Common myeloid progenitor, CD34-positive (primary cell): ENCODE measurements around the gene SLC45A2.

Source experiments
- CTCF ChIA-PET: fragments of 350-600 bp; sonication (Branson Sonifier 250); formaldehyde crosslinking; loops from one replicate; lab custom pipeline; 2021; ENCODE audit warnings: antibody characterized with exemption; lab: Charles Lee
- POLR2A ChIA-PET: fragments of 350-600 bp; sonication (Branson Sonifier 250); formaldehyde crosslinking; loops from one replicate; lab custom pipeline; 2021; ENCODE audit warnings: antibody characterized with exemption; lab: Charles Lee
- DNase-seq, 3 donors: peaks; one replicate each; pipeline versions ENCODE4 v3.0.0 to v3.0.0-alpha.2; 2013
- H3K27ac ChIP-seq, 2 experiments: 1 replicate in 1 of 2; 2 replicates in 1 of 2; pipeline ENCODE4 v1.7.0; 2013; ENCODE audit warnings: inconsistent platforms in 2 of 2, low read length in 2 of 2, mild to moderate bottlenecking in 2 of 2, low read depth in 1 of 2, moderate library complexity in 1 of 2; ENCODE audit not compliant: severe bottlenecking in 2 of 2, insufficient read depth in 1 of 2, poor library complexity in 1 of 2
- H3K27me3 ChIP-seq, 5 experiments: replicated peaks in 2 of 5; 1 replicate in 3 of 5; 2 replicates in 2 of 5; pipeline versions ENCODE4 v1.6.1 to v1.7.0; 2013; ENCODE audit warnings: low read length in 4 of 5, mild to moderate bottlenecking in 2 of 5, moderate library complexity in 2 of 5, inconsistent platforms in 1 of 5; ENCODE audit not compliant: insufficient read depth in 5 of 5, control insufficient read depth in 4 of 5
- H3K36me3 ChIP-seq, 4 experiments: 1 replicate in 2 of 4; 2 replicates in 2 of 4; pipeline versions ENCODE4 v1.6.1 to v1.7.0; 2013; ENCODE audit warnings: low read length in 3 of 4, control low read depth in 1 of 4, mild to moderate bottlenecking in 1 of 4; ENCODE audit not compliant: control insufficient read depth in 4 of 4, insufficient read depth in 4 of 4
- H3K4me1 ChIP-seq, 4 experiments: 1 replicate in 3 of 4; 2 replicates in 1 of 4; pipeline versions ENCODE4 v1.6.1 to v1.7.1; 2013; ENCODE audit warnings: low read length in 3 of 4, mild to moderate bottlenecking in 3 of 4, control low read depth in 1 of 4, inconsistent platforms in 1 of 4, moderate library complexity in 1 of 4; ENCODE audit not compliant: control insufficient read depth in 4 of 4, insufficient read depth in 4 of 4; ENCODE audit errors: control extremely low read depth in 1 of 4
- H3K4me3 ChIP-seq, 7 experiments: 1 replicate in 4 of 7; 2 replicates in 3 of 7; pipeline versions ENCODE4 v1.5.1 to v1.7.0; 2013; ENCODE audit warnings: mild to moderate bottlenecking in 7 of 7, low read length in 6 of 7, moderate library complexity in 6 of 7, inconsistent platforms in 2 of 7, low read depth in 2 of 7, control low read depth in 1 of 7; ENCODE audit not compliant: insufficient read depth in 4 of 7, control insufficient read depth in 1 of 7; ENCODE audit errors: extremely low read depth in 1 of 7
- H3K9me3 ChIP-seq, 5 experiments: 1 replicate in 4 of 5; 2 replicates in 1 of 5; pipeline versions ENCODE4 v1.6.1 to v1.7.1; 2013; ENCODE audit warnings: low read length in 4 of 5, mild to moderate bottlenecking in 2 of 5, inconsistent platforms in 1 of 5, low read depth in 1 of 5, moderate library complexity in 1 of 5; ENCODE audit not compliant: control insufficient read depth in 4 of 5, insufficient read depth in 2 of 5; ENCODE audit errors: control extremely low read depth in 1 of 5
- WGBS: methylation state at CpG from one replicate; pipeline ENCODE4 v1.1.5; 2013; ENCODE audit not compliant: insufficient coverage; 5-methylcytosine and 5-hydroxymethylcytosine counted together

SLC45A2 gene

DNA sequence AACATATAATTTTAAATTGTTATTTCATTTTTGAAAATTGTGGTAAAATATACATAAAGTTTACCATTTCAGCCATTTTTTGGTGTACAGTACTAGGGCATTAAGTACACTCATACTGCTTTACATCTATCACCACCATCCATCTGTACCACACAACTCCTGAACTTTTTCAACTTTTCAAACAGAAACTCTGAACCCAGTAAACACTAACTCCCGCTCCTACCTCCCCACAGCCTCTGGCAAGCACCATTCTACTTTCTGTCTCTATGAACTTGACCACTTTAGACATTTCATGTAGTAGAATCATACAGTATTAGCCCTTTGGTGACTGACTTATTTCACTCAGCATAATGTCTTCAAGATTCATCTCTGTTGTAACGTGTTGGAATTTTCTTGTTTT, 8.4 kb upstream of the SLC45A2 start:
- peaks cover 0 to 4% (median 0%) of the 10 kb centered on the region in 5 experiments for H3K9me3 ChIP-seq
- H3K36me3 ChIP-seq: peaks cover 6 to 24% (median 17%) of the 10 kb centered on the region in 4 experiments
- no peak for DNase-seq
- peaks cover 0 to 14% (median 5%) of the 10 kb centered on the region in 4 experiments for H3K4me1 ChIP-seq
- WGBS: no CpG with 5 or more reads among the region's 2 CpGs
- H3K27me3 ChIP-seq: no peaks in the 10 kb centered on the region
- POLR2A ChIA-PET: no interaction called here
- CTCF ChIA-PET: no interaction called here
- no peak overlapping the region for H3K27ac ChIP-seq
- no peak overlapping the region for H3K4me3 ChIP-seq

DNA sequence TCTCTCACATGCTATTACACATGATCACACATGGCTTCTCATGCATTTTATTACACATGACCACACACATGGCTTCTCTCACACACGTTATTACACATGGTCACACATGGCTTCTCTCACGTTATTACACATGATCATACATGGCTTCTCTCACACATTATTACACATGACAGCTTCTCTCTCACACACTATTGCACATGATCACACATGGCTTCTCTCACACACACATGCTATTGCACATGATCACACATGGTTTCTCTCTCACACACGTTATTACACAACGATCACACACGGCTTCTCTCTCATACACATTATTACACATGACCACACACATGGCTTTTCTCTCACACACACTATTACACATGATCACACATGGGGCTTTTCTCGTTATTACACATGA, 954 bp upstream of the SLC45A2 start:
- no peak for DNase-seq
- Histone ChIP-seq H3K27me3 (no peaks in the 10 kb centered on the region), H3K4me1 (no peaks in the 10 kb centered on the region), H3K27ac (no peak overlapping the region), H3K4me3 (no peak overlapping the region), H3K9me3 (peaks cover 0 to 4% (median 0%) of the 10 kb centered on the region in 5 experiments), H3K36me3 (peaks cover 12 to 28% (median 21%) of the 10 kb centered on the region in 4 experiments)
- POLR2A ChIA-PET: no interaction called here
- CTCF ChIA-PET: interaction anchor here (1.4 kb wide), 1 partner anchor 12 kb away, joined by 4 read pairs; no protein-coding TSS in a partner anchor
- WGBS: 97% methylated on average over 6 of the region's 6 CpGs

DNA sequence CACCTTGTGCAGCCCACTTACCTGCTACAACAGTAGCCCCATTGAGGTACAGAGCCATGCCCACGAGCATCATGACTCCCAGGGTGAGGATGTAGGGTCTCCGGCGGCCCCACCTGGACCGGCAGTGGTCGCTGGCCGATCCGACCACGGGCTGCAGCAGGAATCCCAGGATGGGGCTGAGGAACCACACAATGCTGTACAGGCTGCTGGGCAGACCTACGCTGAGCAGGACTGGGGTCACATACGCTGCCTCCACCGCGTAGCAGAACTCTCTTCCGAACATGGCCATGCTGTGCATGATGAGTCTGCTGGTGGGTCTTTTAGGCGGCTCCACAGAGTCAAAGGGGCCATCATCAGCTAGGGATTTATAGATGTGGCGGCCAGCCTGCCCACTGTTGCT, 315 bp downstream of the SLC45A2 start:
- CTCF ChIA-PET: interaction anchor here (2.2 kb wide), 1 partner anchor 14 kb away, joined by 11 read pairs; no protein-coding TSS in a partner anchor

DNA sequence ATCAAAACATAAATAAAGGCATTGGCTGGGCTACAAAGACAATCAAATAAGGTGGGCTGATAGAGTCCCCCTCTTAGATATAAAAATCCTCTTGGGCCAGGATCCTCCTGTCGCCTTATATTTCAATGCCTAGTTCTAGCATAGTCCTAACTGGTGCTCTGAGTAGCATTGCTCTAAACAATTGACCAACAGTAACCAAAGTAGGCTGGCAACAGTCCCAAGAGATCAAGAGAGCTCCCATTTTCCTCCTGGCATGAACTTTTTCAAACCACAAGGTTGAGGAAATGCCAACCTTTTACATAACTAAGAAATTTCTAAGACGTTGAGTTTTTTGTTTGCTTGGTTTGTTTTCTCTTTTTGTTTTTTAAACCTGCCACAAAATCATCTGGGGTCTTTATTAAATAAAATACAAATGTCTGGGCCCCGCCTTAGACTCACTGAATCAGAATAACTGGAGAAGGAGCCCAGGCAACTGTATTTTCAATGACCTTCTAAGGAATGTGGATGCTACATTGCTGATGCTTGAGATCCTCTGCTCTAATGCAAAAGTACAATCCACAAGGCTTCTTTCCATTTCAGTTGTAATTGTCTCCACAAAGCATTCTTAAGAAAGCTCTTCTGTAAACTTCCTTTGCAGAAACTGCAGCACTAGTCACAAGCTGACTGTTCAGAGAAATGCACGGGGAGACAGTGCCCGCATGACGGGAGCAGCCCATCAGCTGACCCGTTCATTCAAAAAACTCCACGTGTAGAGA, 2.9 kb downstream of the SLC45A2 start:
- ChIA-PET POLR2A (no interaction called here), CTCF (no interaction called here)
- no peaks in the 10 kb centered on the region for H3K27me3 ChIP-seq
- H3K27ac ChIP-seq: no peak overlapping the region
- no peaks in the 10 kb centered on the region for H3K9me3 ChIP-seq
- peaks cover 0 to 4% (median 1%) of the 10 kb centered on the region in 4 experiments for H3K36me3 ChIP-seq
- 97% methylated on average over 7 of the region's 8 CpGs for WGBS
- H3K4me3 ChIP-seq: no peak overlapping the region
- DNase-seq: no peak
- no peaks in the 10 kb centered on the region for H3K4me1 ChIP-seq

More for the DNA sequence above, 315 bp downstream of the SLC45A2 start:
- H3K36me3 ChIP-seq: peaks cover 10 to 23% (median 18%) of the 10 kb centered on the region in 4 experiments
- 97% methylated on average over 13 of the region's 15 CpGs for WGBS
- no peaks in the 10 kb centered on the region for H3K4me1 ChIP-seq
- POLR2A ChIA-PET: no interaction called here
- H3K27ac ChIP-seq: no peak overlapping the region
- peaks cover 0 to 4% (median 0%) of the 10 kb centered on the region in 5 experiments for H3K9me3 ChIP-seq
- no peaks in the 10 kb centered on the region for H3K27me3 ChIP-seq
- no peak for DNase-seq
- H3K4me3 ChIP-seq: no peak overlapping the region

DNA sequence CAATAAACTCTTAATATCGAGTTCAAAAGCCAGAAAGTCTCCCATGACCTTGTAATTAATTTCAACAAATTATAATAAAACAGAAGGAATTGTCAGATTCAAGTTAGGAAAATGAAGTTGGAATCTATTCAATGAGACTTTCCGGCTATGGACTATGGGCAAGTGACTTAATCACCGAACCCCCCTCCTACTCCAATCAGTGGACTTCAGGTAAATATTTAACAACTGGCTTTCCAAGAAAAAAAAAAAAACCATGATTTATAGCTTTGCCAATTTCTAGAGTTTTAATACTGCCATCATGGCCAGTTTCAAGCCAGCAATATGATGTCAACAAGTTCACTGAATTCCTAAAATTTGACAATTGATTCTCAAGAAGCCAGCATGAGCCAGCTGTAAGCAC, 4.5 kb downstream of the SLC45A2 start:
- H3K4me1 ChIP-seq: no peaks in the 10 kb centered on the region
- CTCF ChIA-PET: interaction anchor here (0.6 to 2.1 kb wide), 3 partner anchors 8 to 1648 kb away, joined by 3 to 10 read pairs (median 4); no protein-coding TSS in a partner anchor
- no peak overlapping the region for H3K27ac ChIP-seq
- no CpG with 5 or more reads among the region's 3 CpGs for WGBS
- DNase-seq: no peak
- H3K9me3 ChIP-seq: no peaks in the 10 kb centered on the region
- H3K36me3 ChIP-seq: no peaks in the 10 kb centered on the region
- H3K4me3 ChIP-seq: no peak overlapping the region
- no peaks in the 10 kb centered on the region for H3K27me3 ChIP-seq
- POLR2A ChIA-PET: no interaction called here

DNA sequence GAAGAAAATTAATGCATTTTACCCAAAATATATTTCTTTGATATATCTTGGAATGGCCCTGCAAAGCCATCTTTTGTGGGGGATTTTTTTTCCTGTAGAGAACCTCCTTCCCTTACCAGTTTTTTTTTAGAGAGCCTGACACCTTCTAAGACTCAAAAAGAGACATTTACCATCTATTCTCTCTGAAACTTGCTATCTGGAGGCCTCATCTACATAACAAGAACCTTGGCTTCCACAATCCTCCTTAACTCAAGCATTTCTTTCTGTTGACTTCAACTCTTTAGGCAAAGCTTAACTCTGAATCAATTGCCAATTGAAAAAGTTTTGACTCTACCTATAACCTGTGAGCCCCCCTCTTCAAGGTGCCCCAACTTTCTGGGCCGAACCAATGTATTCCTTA, 6.2 kb downstream of the SLC45A2 start:
- Histone ChIP-seq H3K4me1 (no peaks in the 10 kb centered on the region), H3K27ac (no peak overlapping the region), H3K4me3 (no peak overlapping the region), H3K9me3 (no peaks in the 10 kb centered on the region), H3K27me3 (no peaks in the 10 kb centered on the region), H3K36me3 (no peaks in the 10 kb centered on the region)
- DNase-seq: no peak
- ChIA-PET CTCF (interaction anchor here (2.1 kb wide), 1 partner anchor 9 kb away, joined by 10 read pairs; no protein-coding TSS in a partner anchor), POLR2A (no interaction called here)
- 100% methylated on average over 1 of the region's 1 CpG for WGBS

DNA sequence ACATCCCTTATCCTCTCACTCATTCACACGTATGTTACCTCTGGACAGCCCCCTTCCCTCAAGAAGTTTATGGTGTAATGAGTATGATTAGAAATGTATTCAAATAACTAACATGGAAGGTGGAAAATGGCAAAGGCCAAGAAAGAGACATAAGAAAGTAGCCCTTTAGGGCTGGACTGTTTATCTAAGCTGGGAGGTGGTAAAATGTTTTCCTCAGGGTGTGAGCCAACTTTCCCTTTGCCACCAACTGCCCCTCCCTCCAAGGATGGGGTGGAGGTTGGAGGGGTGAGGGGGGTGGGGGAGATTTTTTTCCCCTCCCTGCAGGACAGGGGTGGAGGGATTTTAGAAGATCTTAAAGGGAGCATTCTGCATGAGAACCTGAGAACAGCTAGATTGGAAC, 8.2 kb downstream of the SLC45A2 start:
- ChIA-PET CTCF (no interaction called here), POLR2A (no interaction called here)
- Histone ChIP-seq H3K9me3 (no peaks in the 10 kb centered on the region), H3K27ac (no peak overlapping the region), H3K36me3 (no peaks in the 10 kb centered on the region), H3K4me3 (no peak overlapping the region), H3K4me1 (no peaks in the 10 kb centered on the region), H3K27me3 (peaks cover 0 to 2% (median 0%) of the 10 kb centered on the region in 5 experiments)
- DNase-seq: no peak
- no CpG with 5 or more reads among the region's 1 CpG for whole genome bisulfite sequencing
